B cell (primary cell): Measurements from ENCODE around the gene PCDHB1. TPM values are rescaled to one million over a fixed set of nuclear protein-coding genes. Genes with fewer than 3 reads are reported as not detected.

Source experiments
- ATAC-seq: fragments of 200-7000 bp; cut with Tn5 transposase; one replicate; pipeline ENCODE4 v1.10.0; 2021; ENCODE audit warnings: low read depth, mild to moderate bottlenecking, moderate number of reproducible peaks, moderate library complexity
- CTCF ChIA-PET: fragments of 350-600 bp; sonication (Branson Sonifier 250); formaldehyde crosslinking; loops from one replicate; lab custom pipeline; 2021; ENCODE audit warnings: antibody characterized with exemption, inconsistent platforms; lab: Charles Lee
- POLR2A ChIA-PET: fragments of 350-600 bp; sonication (Branson Sonifier 250); formaldehyde crosslinking; loops from one replicate; lab custom pipeline; 2021; ENCODE audit warnings: antibody characterized with exemption; lab: Charles Lee
- DNase-seq: peaks from one replicate; pipeline ENCODE4 v3.0.0; 2013
- H2AFZ ChIP-seq: 2 replicates; pipeline ENCODE4 v1.6.1; 2012; ENCODE audit warnings: mild to moderate bottlenecking, low read depth, low read length; ENCODE audit not compliant: insufficient read depth, poor library complexity, severe bottlenecking
- H3K27ac ChIP-seq, 2 donors: 1 replicate in 1 of 2; 2 replicates in 1 of 2; pipeline ENCODE4 v1.5.1; 2012 to 2013; ENCODE audit warnings: low read length in 2 of 2, mild to moderate bottlenecking in 2 of 2, moderate library complexity in 1 of 2
- H3K27me3 ChIP-seq, 4 experiments: fragments of 200-600 bp in 1 of 4; sonication (generic) in 1 of 4; replicated peaks in 1 of 4; 1 replicate in 2 of 4; 2 replicates in 2 of 4; pipeline versions ENCODE4 v1.6.1 to v1.7.0; 2013 to 2016; ENCODE audit warnings: low read length in 3 of 4, mild to moderate bottlenecking in 2 of 4, mixed read lengths in 1 of 4, moderate library complexity in 1 of 4; ENCODE audit not compliant: insufficient read depth in 4 of 4, control insufficient read depth in 3 of 4; ENCODE audit errors: control extremely low read depth in 1 of 4
- H3K36me3 ChIP-seq, 2 experiments: replicated peaks in 1 of 2; 1 replicate in 1 of 2; 2 replicates in 1 of 2; pipeline versions ENCODE4 v1.6.1 to v1.7.1; 2013; ENCODE audit warnings: low read length in 1 of 2; ENCODE audit not compliant: insufficient read depth in 2 of 2, control insufficient read depth in 1 of 2; ENCODE audit errors: control extremely low read depth in 1 of 2, extremely low read depth in 1 of 2
- H3K4me1 ChIP-seq, 2 donors: fragments of 200-600 bp in 1 of 2; sonication (generic) in 1 of 2; 1 replicate in 1 of 2; 2 replicates in 1 of 2; pipeline versions ENCODE4 v1.5.1 to v1.6.1; 2013 to 2017; ENCODE audit warnings: low read length in 2 of 2; ENCODE audit not compliant: control insufficient read depth in 2 of 2, insufficient read depth in 2 of 2
- H3K4me2 ChIP-seq: replicated peaks from 2 replicates; pipeline ENCODE3; 2012; ENCODE audit warnings: mild to moderate bottlenecking, low read depth, low read length; ENCODE audit not compliant: poor library complexity, severe bottlenecking
- H3K4me3 ChIP-seq, 5 experiments: fragments of 200-600 bp in 1 of 5; sonication (generic) in 1 of 5; 1 replicate in 3 of 5; 2 replicates in 2 of 5; pipeline versions ENCODE4 v1.5.1 to v1.7.0; 2011 to 2016; ENCODE audit warnings: low read length in 4 of 5, mild to moderate bottlenecking in 4 of 5, low read depth in 2 of 5, control low read depth in 1 of 5, moderate library complexity in 1 of 5; ENCODE audit not compliant: insufficient read depth in 1 of 5; ENCODE audit errors: control extremely low read depth in 1 of 5, extremely low read depth in 1 of 5
- H3K79me2 ChIP-seq: fragments of 200-600 bp; sonication (generic); one replicate; pipeline ENCODE4 v1.6.0; 2016; ENCODE audit warnings: low read length; ENCODE audit not compliant: control insufficient read depth, insufficient read depth
- H3K9ac ChIP-seq: fragments of 200-600 bp; sonication (generic); 2 replicates; pipeline ENCODE4 v1.6.1; 2017; ENCODE audit warnings: mild to moderate bottlenecking, low read length, moderate library complexity
- H3K9me3 ChIP-seq, 3 donors: one replicate each; pipeline versions ENCODE4 v1.6.1 to v1.7.1; 2013; ENCODE audit warnings: low read length in 2 of 3; ENCODE audit not compliant: control insufficient read depth in 2 of 3, insufficient read depth in 1 of 3; ENCODE audit errors: control extremely low read depth in 1 of 3
- H4K20me1 ChIP-seq: 2 replicates; pipeline ENCODE4 v1.6.0; 2012; ENCODE audit warnings: mild to moderate bottlenecking, low read length; ENCODE audit not compliant: insufficient read depth, control insufficient read depth, poor library complexity, severe bottlenecking
- H3K27ac Mint-ChIP-seq: one replicate; pipeline ENCODE4 v1.8.0; 2021; ENCODE audit warnings: mixed read lengths
- H3K27me3 Mint-ChIP-seq: one replicate; pipeline ENCODE4 v1.8.0; 2021; ENCODE audit warnings: mixed read lengths
- H3K4me1 Mint-ChIP-seq: one replicate; pipeline ENCODE4 v1.8.0; 2021; ENCODE audit warnings: mixed read lengths
- H3K4me3 Mint-ChIP-seq: one replicate; pipeline ENCODE4 v1.8.0; 2021; ENCODE audit warnings: mixed read lengths
- H3K9me3 Mint-ChIP-seq: one replicate; pipeline ENCODE4 v1.8.0; 2022; ENCODE audit warnings: mixed read lengths; ENCODE audit not compliant: insufficient read depth
- EZH2 ChIP-seq: IDR thresholded peaks from 2 replicates; pipeline ENCODE4 v1.6.1; 2012; ENCODE audit warnings: borderline replicate concordance, low read depth, mild to moderate bottlenecking, moderate library complexity, low read length; ENCODE audit not compliant: insufficient read depth, poor library complexity, severe bottlenecking
- WGBS: methylation state at CpG from one replicate; pipeline ENCODE4 v1.1.5; 2013; ENCODE audit warnings: missing lambda C conversion rate; ENCODE audit not compliant: insufficient coverage; 5-methylcytosine and 5-hydroxymethylcytosine counted together
- intact Hi-C: fragments of 100-400 bp; cut with micrococcal nuclease; formaldehyde crosslinking; loops from one replicate; pipeline ENCODE4 v1.10.0; 2022
- polyA plus RNA-seq: library from polyadenylated mRNA; depleted of rRNA; stranded (reverse); fragments of >200 nt; gene quantifications from 2 replicates; pipeline ENCODE4 v1.2.3, GENCODE V29; 2012
- total RNA-seq, 2 donors: library from RNA; stranded (reverse); fragments of 120-200 nt in 1 of 2; gene quantifications; 1 replicate in 1 of 2; 2 replicates in 1 of 2; pipeline versions ENCODE4 v1.2.3 to v1.2.4, GENCODE V29; 2013 to 2022
- TF ChIP-seq, protein P1 (sequence below): fragments of 200-600 bp; IDR thresholded peaks from one replicate; pipeline ENCODE4 v1.8.0; 2022; ENCODE audit warnings: antibody characterized with exemption, mild to moderate bottlenecking

PCDHB1 gene
- total and polyA plus RNA-seq, 2 donors (not counting 1 experiment from before 2014, with no cell fraction given) = not detected

DNA sequence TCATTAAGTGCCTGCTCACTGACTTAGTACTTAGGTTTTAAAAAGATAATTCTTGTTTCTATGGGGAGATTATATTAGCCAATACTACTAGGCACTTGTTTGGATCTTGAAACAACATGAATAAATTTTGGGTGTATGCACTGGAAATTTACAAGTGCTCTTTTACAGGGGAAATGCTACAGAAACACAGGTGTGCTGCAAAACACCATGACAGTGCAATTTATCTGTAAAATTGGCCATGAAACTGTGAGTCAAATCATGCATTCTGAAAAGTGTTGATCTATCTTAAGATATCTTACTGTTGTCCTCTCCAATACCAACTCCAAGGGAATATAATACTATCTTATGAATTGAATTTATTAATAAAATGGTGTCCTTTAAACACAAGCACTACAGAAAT lies 12.1 kb upstream of the PCDHB1 start:
- Histone ChIP-seq H3K4me2 (no peak overlapping the region), H2AFZ (no peak overlapping the region), H3K27ac (no peak overlapping the region), H3K79me2 (no peaks in the 10 kb centered on the region), H3K9me3 (peaks cover 0 to 14% (median 11%) of the 10 kb centered on the region in 3 donors), H3K4me1 (peaks cover 0 to 2% of the 10 kb centered on the region in 2 donors), H4K20me1 (no peaks in the 10 kb centered on the region), H3K4me3 (no peak overlapping the region), H3K36me3 (no peaks in the 10 kb centered on the region), H3K27me3 (peaks cover 0 to 6% (median 0%) of the 10 kb centered on the region in 4 experiments), H3K9ac (no peak overlapping the region)
- intact Hi-C loops = no loop called here
- Mint-ChIP-seq H3K4me3 (no peak overlapping the region), H3K4me1 (no peaks in the 10 kb centered on the region), H3K9me3 (peaks cover 2% of the 10 kb centered on the region), H3K27me3 (no peaks in the 10 kb centered on the region), H3K27ac (no peak overlapping the region)
- no peak for ATAC-seq
- ChIA-PET POLR2A (no interaction called here), CTCF (interaction anchor here (0.8 kb wide), 1 partner anchor 10 kb away, joined by 3 read pairs; no protein-coding TSS in a partner anchor)
- DNase-seq = no peak
- no peak for TF ChIP-seq EZH2
- TF ChIP-seq, protein P1, sequence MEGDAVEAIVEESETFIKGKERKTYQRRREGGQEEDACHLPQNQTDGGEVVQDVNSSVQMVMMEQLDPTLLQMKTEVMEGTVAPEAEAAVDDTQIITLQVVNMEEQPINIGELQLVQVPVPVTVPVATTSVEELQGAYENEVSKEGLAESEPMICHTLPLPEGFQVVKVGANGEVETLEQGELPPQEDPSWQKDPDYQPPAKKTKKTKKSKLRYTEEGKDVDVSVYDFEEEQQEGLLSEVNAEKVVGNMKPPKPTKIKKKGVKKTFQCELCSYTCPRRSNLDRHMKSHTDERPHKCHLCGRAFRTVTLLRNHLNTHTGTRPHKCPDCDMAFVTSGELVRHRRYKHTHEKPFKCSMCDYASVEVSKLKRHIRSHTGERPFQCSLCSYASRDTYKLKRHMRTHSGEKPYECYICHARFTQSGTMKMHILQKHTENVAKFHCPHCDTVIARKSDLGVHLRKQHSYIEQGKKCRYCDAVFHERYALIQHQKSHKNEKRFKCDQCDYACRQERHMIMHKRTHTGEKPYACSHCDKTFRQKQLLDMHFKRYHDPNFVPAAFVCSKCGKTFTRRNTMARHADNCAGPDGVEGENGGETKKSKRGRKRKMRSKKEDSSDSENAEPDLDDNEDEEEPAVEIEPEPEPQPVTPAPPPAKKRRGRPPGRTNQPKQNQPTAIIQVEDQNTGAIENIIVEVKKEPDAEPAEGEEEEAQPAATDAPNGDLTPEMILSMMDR = no peak

DNA sequence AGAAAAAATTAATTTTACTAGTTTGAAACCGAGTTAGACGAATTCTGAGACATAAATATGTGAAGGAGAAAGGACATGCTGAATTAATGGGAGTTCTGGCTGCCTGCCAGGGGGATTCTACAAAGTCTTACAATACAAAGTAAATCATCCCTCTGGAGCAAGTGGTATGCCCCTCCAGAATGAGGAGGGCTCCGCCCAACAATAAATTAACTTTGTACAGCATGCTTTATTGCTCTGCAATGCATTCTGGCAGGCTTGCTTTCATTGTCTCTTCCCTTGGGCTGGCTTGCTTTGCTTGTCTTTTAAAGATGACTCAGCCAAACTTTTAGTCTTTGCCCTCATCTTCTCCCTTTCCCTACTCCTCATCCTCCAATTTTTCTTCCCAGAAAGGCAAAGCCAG lies 11.7 kb upstream of the PCDHB1 start:
- Mint-ChIP-seq H3K4me3 (no peak overlapping the region), H3K27ac (no peak overlapping the region), H3K27me3 (peaks cover 3% of the 10 kb centered on the region), H3K4me1 (no peaks in the 10 kb centered on the region), H3K9me3 (peaks cover 5% of the 10 kb centered on the region)
- ChIA-PET CTCF (no interaction called here), POLR2A (no interaction called here)
- H3K4me3 ChIP-seq = no peak overlapping the region
- DNase-seq (no peak), ATAC-seq (no peak)
- no peaks in the 10 kb centered on the region for H4K20me1 ChIP-seq
- TF ChIP-seq, protein P1 = no peak
- TF ChIP-seq EZH2 = no peak
- no peak overlapping the region for H2AFZ ChIP-seq
- H3K4me1 ChIP-seq = peaks cover 0 to 2% of the 10 kb centered on the region in 2 donors
- no peaks in the 10 kb centered on the region for H3K79me2 ChIP-seq
- 100% methylated on average over 1 of the region's 3 CpGs for WGBS
- H3K4me2 ChIP-seq = no peak overlapping the region
- intact Hi-C loops = no loop called here
- H3K36me3 ChIP-seq = no peaks in the 10 kb centered on the region
- H3K9ac ChIP-seq = no peak overlapping the region
- no peak overlapping the region for H3K27ac ChIP-seq
- H3K27me3 ChIP-seq = peaks cover 0 to 6% (median 0%) of the 10 kb centered on the region in 4 experiments
- peaks cover 0 to 14% (median 11%) of the 10 kb centered on the region in 3 donors for H3K9me3 ChIP-seq
